NK-92 (cell line): Measurements from ENCODE around the gene HSF5.

Source experiments
- DNase-seq: peaks from one replicate; lab custom pipeline; 2025; ENCODE audit not compliant: unreplicated experiment; lab: John Stamatoyannopoulos, UW

The HSF5 gene

GRCh38 chr17:58370716-58371115 is 117.5 kb downstream of the HSF5 start:
- no peak for DNase-seq

DNA sequence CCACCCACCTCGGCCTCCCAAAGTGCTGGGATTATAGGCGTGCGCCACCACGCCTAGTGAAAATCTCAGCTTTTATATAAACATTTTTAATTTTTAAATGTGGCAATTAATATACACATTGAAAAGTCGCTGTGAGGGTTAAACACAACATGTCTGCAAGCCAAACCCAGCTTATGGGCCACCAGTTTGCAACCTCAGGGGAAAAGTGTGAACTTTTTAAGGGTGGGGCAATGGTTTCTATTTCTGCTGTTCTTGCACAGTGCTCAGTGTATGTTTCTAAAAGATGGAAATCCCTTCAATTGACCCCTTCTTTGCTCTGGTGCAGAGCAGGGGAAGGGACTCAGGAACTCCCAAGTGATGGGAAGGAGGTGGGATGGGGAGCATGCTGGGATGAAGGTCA is 117.9 kb downstream of the HSF5 start:
- DNase-seq = no peak
